Endometrial microvascular endothelial cells (primary cell): ENCODE data around the gene PITPNC1. TPM values are rescaled to one million over a fixed set of nuclear protein-coding genes. Genes with fewer than 3 reads are reported as not detected.

ENCODE experiments used
- in situ Hi-C: cut with HindIII; loops from 2 replicates; pipeline ENCODE4 v1.10.0; 2017; ENCODE audit warnings: low sequenced_read_pairs, low pct_unique_long_range_greater_than_20kb; ENCODE audit errors: inconsistent ontology term
- total RNA-seq: library from RNA; depleted of rRNA; stranded (reverse); fragments of >200 nt; gene quantifications from one replicate; pipeline ENCODE4 v1.2.3, GENCODE V29; 2015; ENCODE audit errors: inconsistent ontology term

PITPNC1 gene
- total RNA-seq, 1 donor from 2014 or later = 7.1 TPM

GRCh38 chr17:67518876-67519275 is 141.8 kb downstream of the PITPNC1 start:
- in situ Hi-C loops = no loop called here

DNA sequence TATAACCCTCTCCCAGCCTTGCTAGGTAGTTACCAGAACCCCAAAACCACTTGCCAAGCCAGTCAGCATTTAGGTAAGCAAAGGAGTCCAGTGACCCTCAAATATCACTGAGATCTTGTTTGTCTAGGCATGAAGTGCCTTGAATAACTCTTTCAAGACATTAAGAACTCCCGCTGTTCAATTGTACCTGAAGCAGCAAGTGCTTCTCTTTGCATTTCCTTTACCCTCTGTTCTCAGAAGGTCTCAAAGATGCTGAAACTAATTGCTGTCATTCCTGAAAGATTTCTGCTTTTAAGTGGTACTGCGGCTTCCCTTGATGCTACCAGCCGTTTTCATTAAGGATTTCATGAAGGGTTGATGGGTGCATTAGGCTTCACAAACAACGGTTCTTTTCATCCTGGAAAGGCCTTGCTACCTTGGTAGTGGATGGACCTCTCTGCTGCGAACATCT is 142.7 kb downstream of the PITPNC1 start:
- in situ Hi-C loops = no loop called here

DNA sequence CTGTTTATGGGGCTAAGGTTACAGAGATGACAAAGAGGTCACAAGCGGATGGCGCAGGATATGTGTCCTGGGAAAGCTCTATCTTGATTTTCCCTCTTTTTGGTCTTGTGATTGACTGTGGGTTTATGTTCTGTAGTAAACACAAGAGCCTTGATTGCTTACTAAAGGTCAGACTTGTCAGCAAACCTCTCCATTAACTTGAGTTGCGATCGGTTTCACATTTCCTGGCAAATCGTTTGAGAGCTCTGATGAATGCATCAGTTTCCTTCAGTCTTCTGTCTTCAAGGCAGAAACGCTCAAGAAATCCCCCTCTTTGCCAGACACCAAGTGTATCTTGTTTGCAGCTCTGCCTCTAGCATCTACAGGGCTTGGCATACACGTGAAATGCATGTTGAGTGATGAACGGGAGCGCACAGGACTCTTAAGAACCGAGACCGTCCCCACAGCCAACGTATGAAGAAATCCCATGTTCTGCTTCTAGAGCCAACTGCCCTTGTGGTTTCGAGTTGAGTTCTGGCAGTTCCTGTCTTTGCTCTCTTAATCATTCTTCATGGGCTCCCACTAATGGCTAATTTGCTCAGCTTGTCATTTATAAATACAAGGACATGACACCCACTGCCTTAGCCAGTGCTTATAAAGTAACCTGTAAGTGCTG is 143.3 kb downstream of the PITPNC1 start:
- in situ Hi-C loops = no loop called here

DNA sequence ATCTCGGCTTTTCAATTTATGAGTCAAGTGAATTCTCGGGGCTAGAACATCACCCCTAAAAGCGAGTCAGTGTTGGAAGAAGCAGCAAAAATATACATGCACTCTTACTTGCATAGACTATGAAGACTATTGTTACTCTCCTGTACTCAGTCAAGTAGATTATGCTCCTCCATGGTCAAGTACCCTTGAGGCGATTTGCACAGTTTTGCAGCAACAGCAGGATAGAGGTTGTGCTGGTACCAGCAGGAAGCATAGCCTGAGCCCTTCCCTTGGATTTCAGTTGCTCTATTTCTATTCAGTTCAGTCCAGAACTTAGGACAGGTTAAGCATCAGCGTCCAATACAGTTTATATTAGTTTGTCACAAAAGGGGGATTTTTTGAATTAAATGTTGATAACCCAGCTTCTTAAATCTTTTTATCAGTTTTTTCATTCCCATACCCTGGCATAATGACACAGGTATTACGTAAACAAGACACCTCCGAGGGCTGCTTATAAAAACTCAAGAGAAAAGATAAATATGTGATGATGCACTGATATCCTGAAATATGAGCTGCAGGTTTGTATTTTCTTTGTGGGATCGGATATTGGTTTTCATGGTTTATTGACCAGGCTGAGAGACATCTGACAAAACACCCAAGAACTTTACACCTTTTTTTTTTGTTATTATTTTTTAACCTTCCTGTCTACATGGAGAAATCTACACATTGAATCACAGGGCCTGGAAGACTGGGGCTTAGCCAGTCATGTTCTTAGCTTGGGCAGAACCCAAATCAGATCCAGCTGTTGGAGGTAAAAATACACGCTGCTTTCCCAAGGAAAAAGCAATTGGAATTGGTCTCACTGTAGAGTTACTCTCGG is 144.1 kb downstream of the PITPNC1 start:
- in situ Hi-C loops = no loop called here

GRCh38 chr17:67521775-67522069 is 144.6 kb downstream of the PITPNC1 start:
- in situ Hi-C loops = no loop called here

- in situ Hi-C loops = no loop called here
Measured at GRCh38 chr17:67523101-67523500, 146.0 kb downstream of the PITPNC1 start.

DNA sequence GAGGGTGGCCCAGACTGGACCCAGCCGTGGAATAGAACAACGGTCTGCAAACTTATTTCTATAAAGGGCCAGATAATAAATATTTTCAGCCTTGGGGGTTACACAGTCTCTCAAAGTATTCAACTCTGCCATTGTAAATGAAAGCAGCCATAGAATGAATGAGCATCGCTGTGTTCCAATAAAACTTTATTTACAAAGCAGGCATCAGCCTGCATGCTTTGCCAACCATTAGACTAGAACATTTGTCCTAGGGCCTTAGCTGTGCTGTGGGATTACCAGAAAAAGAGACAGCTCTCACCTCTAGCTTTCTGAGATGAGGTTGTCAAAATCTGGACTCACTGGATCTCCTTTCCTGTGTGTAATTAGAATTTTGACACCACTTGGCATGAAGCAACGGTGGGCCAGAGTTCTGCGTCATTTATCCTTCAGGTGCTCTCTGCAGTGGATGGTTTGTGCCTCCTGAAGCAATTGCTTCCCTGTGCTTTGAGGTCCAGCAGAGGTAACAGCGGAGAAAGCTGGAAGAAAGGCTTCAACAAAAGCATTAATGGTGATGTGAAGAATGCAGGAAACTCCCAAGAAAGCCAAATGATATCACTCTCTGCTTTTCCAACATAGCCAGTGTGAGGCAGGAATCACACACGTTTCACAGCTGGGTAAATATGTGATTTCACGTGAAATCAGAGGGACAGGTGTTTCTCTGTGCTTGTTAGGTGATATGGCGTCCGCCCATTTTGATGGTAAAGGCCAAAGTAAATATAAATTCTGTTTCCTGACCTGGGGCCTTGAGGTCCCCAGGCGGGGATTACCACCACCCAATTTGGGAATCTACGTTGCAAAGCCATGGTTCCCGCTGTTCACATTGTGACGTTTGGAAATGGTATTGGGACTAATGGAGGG is 148.4 kb downstream of the PITPNC1 start:
- in situ Hi-C loops = no loop called here

GRCh38 chr17:67526700-67527099 is 149.6 kb downstream of the PITPNC1 start:
- in situ Hi-C loops = no loop called here

DNA sequence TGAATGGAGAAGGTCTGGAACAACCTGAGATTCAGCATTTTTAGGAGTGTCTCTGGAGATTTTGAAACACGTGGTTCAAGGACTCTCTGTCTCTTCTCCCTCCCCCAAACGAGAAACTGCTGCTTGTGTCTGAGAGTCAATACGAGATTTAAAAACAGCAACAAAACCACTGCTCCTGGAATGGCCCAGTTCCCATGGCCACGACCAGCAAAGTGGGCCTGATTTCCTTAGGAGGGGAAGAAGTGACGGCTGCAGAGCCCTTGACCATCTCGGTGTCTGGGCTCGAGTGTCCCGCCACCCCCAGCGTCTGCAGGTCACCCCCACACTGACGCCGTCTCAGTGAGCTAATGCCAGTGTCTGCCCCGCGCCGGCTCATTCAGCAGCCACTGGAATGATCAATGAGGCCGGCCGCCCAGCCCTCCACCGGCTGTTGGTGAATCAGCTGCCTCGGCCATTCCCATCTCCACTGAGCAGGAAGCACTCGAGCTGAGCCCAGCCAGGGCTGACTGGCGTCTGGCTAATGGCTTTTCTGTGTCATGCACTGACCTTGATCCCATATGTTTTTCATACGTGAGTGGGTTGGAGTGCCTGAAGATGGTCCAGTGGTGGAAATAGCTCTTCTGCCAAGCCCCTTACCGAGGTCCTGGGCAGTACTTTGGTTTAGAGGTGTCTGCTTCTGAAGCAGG is 151.8 kb downstream of the PITPNC1 start:
- in situ Hi-C loops = no loop called here

DNA sequence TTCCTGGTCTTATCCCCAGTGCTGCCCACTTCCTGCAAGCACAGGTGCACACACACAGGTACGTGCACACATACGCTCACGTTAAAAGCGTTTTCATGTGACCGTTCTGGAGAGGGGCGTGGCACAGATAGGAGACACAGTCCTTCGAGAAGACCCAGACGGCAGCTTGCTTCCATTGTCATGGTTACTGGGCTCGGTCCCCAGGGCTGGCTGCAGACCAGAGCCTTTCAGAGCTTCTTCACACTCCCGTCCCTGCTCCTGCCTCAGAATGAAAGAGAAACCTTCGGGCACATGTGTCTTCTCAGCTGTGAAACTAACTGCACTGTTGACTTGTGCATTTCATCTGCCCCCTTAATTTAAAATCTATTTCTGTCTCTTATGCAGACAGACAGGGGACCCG is 154.2 kb downstream of the PITPNC1 start:
- in situ Hi-C loops = no loop called here

DNA sequence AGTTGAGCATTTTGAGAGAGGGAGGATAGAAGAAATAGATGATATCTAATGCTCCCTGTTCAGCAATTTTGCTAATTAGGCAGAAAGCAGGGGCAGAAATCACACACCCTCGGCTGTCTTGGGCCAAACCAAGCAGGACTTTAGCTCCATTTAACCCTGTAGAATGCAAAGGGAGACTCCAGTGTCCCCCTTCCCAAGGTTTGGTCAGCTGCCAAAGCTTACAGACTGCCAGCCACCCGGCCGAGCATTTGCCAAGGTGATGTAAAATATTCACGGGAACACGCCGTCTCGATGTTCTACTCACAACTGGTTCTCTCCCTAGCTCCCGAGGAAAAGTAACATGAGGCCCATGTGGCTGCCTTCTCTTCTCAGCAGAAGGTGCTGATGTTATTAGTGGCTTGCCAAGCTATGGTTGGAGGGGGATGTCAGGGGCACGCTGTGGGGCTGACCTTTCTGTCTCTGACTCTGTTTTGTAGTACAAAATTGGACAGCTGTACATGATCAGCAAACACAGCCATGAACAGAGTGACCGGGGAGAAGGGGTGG is 155.3 kb downstream of the PITPNC1 start:
- in situ Hi-C loops = no loop called here

DNA sequence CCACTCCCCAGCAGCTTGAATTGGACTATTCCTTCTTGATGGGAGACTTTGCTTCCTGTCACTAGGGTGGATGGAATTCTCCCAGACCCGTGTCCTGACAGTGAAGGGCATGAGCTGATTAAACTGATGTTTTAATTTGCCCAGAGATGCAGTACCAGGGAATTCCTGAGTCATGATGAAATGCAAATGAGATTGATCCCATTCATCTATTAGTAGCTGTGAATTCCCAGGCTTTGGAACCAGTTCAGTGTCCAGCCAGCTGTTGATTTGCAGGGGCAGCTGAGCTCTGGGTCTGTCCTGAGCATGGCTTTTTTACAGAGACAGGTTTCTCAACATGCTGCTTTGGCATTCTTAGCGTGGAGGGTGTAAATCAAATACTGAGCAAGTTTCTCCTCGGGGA is 157.9 kb downstream of the PITPNC1 start:
- in situ Hi-C loops = no loop called here

GRCh38 chr17:67542219-67543114 is 165.4 kb downstream of the PITPNC1 start:
- in situ Hi-C loops = no loop called here

DNA sequence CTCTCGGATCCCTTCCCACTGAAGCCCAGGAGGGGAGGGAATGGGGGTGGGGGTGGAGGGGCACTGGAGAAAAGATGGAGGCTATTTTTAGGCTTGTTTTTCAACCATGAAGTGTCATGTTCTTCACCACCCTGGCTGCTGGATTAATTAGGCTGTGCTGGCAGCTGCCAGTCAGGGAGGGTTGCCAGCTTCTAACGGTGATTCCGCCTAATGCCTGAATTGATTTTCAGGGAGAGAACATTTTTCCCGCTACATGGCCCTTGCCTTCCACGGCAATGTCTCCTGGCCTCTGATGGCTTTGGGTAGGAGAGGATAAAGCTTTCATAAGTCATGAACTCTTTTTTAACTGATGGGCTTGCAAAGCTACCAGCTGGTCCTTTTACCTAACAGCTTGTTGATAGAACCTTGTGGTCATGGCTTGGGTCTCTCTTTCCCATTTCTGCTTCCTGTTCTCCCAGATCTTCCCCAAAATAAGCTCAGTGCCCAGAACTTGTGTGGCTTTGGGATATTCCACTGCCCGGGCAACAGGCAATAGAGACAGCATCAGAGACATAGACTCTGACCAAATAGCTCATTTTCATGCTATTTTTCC is 167.4 kb downstream of the PITPNC1 start:
- in situ Hi-C loops = no loop called here

- in situ Hi-C loops = no loop called here
Measured at GRCh38 chr17:67546578-67547527, 169.8 kb downstream of the PITPNC1 start.

GRCh38 chr17:67548693-67549092 is 171.6 kb downstream of the PITPNC1 start:
- in situ Hi-C loops = no loop called here
